HG03159 (cell line): Measurements from ENCODE around the gene EAF1.
"Not testable (repeated sequence)": the region's sequence is repeated elsewhere in the genome, so short reads cannot be mapped to it uniquely, and the experiment has no call there.

Source experiments
- ATAC-seq: cut with Tn5 transposase; IDR thresholded peaks from one replicate; pipeline ENCODE4 v1.9.1; 2021; ENCODE audit warnings: mild to moderate bottlenecking, moderate library complexity; ENCODE audit not compliant: unreplicated experiment

The EAF1 gene

GRCh38 chr3:15427182-15427880, at the start of gene EAF1, which contains the start of gene METTL6:
Gene EAF1 (plus strand): TSS chr3:15427598. CDS start chr3:15427780, 182 bp downstream.
Gene METTL6 (minus strand): TSS chr3:15427544. CDS start chr3:15426511, 1,033 bp downstream.
- peak; percentile 89 for ATAC-seq

DNA sequence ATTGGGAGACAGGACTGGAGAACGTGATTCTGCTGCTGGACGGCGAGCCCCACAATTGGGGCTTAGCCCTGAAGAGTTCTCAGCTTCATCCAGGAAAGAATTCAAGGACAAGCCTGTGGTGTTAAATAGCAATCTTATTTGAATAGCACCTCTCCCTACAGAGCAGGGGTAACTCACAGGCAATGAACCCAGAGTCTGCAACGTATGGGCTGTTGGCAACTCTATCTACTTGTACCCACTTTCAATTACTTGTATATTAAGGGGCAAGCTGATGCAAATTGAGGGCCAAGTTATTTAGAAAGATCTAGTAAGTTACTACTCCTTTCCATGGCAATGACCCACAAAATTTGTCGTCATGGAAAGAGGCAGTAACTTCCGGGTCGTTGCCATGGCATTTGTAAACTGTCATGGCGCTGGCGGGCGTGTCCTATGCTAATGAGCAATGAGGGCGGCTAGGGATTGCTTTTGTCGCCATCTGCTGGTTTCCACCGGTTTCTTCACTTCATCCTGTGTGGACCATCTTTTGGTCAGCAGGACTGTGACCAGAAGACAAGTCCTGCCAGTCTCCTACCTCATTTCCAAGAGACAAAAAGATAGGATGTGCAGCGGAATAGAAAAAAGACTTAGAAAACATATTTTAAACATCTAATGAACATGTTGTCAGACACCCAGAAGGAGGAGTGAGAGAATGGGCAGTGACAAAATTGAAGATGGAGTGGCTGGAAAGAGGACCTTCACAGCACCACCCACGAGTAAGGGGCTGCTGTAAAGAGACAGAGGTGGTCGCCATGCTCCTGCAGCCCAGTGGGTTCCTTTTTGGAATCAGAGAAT, 49.2 kb upstream of the EAF1 start:
- peak; percentile 92 for ATAC-seq

DNA sequence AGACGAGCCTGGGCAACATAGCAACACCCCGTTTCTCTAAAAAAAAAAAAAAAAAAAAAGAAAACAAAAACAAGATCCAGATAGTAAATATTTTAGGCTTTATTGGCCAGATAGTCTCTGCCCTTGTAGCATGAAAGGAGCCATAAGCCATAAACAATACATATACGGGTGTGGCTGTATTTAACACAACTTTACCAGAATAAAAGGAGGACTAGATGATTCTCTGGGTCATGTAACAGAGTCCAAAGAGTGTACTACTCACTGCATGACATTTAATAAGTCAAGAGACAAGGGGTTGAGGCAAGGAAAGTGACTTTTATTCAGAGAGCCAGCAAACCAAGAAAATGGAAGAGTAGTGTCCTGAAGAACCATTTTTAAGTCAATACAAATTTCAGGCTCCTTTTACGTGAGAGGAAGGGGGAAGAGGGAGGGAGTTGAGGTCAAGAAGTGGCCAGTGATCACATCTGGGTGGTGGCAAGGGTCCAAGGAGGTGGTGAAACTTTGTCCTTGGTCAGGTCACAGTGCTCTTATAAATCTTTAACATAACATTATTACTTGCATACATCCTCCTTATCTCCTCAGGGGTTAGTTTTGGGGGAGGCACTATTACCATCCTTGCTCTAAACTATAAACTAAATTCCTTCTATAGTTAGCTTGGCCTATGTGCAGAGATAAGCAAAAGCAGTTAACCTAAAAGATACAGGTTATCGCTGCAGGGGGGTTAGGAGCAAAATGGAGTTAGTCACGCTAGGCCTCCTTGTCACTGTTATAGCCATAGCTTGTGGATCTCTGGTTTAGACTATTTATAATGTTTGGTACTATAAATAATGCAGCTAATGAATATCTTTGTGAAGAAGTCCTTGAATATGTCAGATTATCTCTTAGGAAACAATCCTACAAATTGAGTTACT, 46.2 kb upstream of the EAF1 start:
- ATAC-seq: no peak

GRCh38 chr3:15382405-15382923, 44.9 kb upstream of the EAF1 start:
- no peak for ATAC-seq

- peak; percentile 84 for ATAC-seq
These were observed 42.7 kb upstream of the EAF1 start for GRCh38 chr3:15384510-15385237.

- not testable (repeated sequence) for ATAC-seq
These were observed 42.1 kb upstream of the EAF1 start for GRCh38 chr3:15385238-15385695.

GRCh38 chr3:15385901-15386653, 41.3 kb upstream of the EAF1 start:
- no peak for ATAC-seq

DNA sequence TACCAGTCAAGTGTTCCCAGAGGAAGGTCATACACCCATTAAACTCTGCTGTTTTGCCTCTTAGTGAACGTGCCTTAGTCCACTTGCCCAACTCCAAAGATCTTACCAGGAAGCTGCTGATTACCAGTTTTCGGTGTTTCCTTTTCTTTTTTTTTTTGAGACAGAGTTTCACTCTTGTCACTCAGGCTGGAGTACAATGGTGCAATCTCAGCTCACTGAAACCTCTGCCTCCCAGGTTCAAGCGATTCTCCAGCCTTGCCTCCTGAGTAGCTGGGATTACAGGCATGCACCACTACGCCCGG, 40.8 kb upstream of the EAF1 start:
- not testable (repeated sequence) for ATAC-seq

GRCh38 chr3:15387171-15387581, 40.2 kb upstream of the EAF1 start:
- no peak for ATAC-seq

GRCh38 chr3:15387735-15388134, 39.7 kb upstream of the EAF1 start:
- no peak for ATAC-seq

DNA sequence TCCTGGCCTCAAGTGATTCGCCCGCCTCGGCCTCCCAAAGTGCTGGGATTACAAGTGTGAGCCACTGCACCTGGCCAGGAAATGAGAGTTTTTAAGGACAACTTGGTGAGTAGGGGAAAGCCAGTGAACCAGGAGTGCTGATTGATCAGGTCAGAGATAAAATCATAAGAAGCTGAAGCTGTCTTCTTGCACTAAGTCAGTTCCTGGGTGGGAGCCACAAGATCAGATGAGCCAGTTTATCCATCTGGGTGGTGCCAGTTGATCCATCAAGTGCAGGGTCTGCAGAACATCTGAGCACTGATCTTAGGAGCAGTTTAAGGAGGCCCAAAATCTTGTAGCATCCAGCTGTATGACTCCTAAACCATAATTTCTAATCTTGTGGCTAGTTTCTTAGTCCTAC, 39.1 kb upstream of the EAF1 start:
- not testable (repeated sequence) for ATAC-seq

GRCh38 chr3:15390460-15390859, 36.9 kb upstream of the EAF1 start:
- no peak for ATAC-seq

DNA sequence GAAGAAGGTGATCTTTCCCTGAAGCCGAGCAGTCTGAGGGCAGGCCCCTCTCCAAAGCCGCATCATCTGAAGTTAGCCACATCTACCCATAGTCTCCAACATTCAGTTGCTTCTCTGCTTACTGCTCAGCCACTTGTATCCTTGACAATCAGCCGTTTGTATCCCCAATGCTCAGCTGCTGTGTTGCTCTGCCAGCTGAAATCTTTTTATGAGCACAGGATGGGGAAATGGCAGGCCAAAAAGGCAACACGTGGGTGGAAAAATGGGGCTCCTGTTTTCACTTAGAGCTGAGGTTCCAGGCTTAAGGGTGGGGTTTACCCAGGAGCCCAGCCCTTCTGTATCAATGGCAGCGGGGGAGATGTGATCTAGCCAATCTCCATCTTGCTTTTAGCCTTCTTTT, 36.4 kb upstream of the EAF1 start:
- no peak for ATAC-seq

- ATAC-seq: not testable (repeated sequence)
These were observed 34.1 kb upstream of the EAF1 start for GRCh38 chr3:15393252-15393651.

DNA sequence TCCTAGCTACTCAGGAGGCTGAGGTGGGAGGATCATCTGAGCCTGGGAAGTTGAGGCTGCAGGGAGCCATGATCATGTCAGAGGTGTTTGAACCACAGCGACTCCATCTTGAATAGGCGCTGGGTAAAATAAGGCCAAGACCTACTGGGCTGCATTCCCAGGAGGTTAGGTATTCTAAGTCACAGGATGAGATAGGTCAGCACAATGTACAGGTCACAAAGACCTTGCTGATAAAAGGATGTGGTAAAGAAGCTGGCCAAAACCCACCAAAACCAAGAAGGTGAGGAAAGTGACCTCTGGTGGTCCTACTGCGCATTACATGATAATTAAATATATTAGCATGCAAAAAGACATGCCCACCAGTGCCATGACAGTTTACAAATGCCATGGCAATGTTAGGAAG, 28.7 kb upstream of the EAF1 start:
- not testable (repeated sequence) for ATAC-seq

GRCh38 chr3:15399970-15400369, 27.4 kb upstream of the EAF1 start:
- no peak for ATAC-seq

DNA sequence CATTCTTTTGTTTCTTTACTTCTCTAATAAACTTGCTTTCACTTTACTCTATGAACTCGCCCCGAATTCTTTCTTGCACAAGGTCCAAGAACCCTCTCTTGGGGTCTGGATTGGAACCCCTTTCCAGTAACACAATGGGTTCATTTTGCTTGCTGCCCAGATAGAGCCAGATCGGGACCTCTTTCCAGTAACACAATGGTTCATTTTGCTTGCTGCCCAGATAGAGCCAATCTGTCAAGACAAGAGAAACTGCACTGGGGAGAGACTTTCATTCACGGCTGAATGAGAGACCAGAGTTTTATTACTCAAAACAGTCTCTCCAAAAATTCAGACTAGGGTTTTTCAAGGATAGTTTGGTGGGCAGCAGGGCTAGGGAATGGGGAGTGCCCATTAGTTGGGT, 25.5 kb upstream of the EAF1 start:
- no peak for ATAC-seq

GRCh38 chr3:15403495-15403894, 23.9 kb upstream of the EAF1 start:
- no peak for ATAC-seq

DNA sequence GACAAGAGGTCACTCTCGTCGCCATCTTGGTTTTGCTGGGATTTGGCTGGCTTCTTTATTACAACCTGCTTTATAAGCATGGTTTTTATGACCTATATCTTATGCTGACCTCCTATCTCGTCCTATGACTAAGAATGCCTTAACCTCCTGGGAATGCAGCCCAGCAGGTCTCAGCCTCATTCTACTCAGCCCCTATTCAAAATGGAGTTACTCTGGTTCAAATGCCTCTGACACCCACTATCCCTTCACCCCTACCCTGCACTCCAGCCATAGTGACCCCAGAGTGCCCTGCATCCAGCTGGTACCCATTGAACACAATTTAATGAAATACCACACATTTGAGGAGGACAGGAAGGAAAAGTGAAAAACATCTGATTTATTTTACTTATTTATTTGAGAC, 23.4 kb upstream of the EAF1 start:
- ATAC-seq: no peak
